SK-N-SH (cell line): ENCODE results near the gene QKI.

Experiments used
- CTCF ChIP-seq: fragments of 200-600 bp; sonication (generic); IDR thresholded peaks from 2 replicates; pipeline ENCODE4 v1.6.1; 2017; ENCODE audit warnings: antibody characterized with exemption, mild to moderate bottlenecking, moderate library complexity
- MEF2A ChIP-seq: IDR thresholded peaks from 2 replicates; pipeline ENCODE4 v1.4.0; 2012; ENCODE audit warnings: low read depth, borderline replicate concordance
- NFIC ChIP-seq: IDR thresholded peaks from 2 replicates; pipeline ENCODE4 v1.4.0; 2012; ENCODE audit warnings: borderline replicate concordance
- POLR2AphosphoS5 ChIP-seq: IDR thresholded peaks from 2 replicates; pipeline ENCODE4 v1.6.1; 2012; ENCODE audit warnings: low read depth, low read length
- RAD21 ChIP-seq: IDR thresholded peaks from 2 replicates; pipeline ENCODE4 v1.6.1; 2012; ENCODE audit warnings: mild to moderate bottlenecking, low read length
- RCOR1 ChIP-seq: fragments of 150-350 bp; IDR thresholded peaks from 2 replicates; pipeline ENCODE4 v1.6.1; 2017; ENCODE audit warnings: antibody characterized with exemption, low read length
- USF2 ChIP-seq: fragments of 150-350 bp; IDR thresholded peaks from 2 replicates; pipeline ENCODE4 v1.6.1; 2017; ENCODE audit warnings: antibody characterized with exemption, low read length, low read depth, borderline replicate concordance

- TF ChIP-seq CTCF = no peak
- no peak for TF ChIP-seq USF2
- no peak for TF ChIP-seq MEF2A
- no peak for TF ChIP-seq RAD21
- no peak for TF ChIP-seq NFIC
- TF ChIP-seq POLR2AphosphoS5 = no peak
- no peak for TF ChIP-seq RCOR1
These were observed 188.9 kb downstream of the QKI start for GRCh38 chr6:163603395-163603794.
